NCI-H1417 treated with DMSO at 0.1 percent for 48 hours (cell line): ENCODE results near the gene PRR15L.
"Not testable (repeated sequence)": the region's sequence is repeated elsewhere in the genome, so short reads cannot be mapped to it uniquely, and the experiment has no call there.

Experiments
- DNase-seq: peaks from one replicate; lab custom pipeline; 2025; lab: John Stamatoyannopoulos, UW

The PRR15L gene

DNA sequence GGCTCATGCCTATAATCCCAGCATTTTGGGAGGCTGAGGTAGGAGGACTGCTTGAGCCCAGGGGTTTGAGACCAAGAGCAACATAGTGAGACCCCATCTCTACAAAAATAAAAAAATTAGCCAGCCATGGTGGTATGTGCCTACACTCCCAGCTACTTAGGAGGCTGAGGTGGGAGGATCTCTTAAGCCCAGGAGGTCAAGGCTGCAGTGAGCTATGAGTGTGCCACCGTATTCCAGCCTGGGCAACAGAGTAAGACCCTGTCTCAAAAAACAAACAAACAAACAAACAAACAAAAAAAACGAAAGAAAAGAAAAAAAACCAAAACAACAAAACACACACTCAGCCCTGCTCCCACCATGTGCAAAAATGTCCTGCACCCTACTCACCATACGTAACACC is 22.2 kb downstream of the PRR15L start:
- not testable (repeated sequence) for DNase-seq

DNA sequence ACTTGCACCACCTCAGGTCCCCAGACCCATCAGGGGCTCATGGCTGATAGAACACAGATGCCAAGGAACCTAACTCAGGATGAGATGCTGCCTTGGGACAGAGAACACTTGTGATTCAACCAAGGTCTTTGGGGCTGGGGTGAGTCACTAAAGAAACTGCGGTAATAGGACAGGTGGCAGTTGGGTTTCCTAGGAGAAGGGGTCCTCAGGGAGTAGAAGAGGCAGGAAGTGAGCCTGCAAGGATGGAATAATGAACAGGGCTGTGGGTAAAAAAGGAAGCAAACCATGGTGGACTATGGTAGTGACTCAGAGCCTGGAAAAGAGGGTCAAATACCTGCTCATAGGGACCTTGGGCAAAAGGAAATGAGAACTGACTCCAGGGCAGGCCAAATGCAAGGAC is 22.8 kb downstream of the PRR15L start:
- DNase-seq: no peak

DNA sequence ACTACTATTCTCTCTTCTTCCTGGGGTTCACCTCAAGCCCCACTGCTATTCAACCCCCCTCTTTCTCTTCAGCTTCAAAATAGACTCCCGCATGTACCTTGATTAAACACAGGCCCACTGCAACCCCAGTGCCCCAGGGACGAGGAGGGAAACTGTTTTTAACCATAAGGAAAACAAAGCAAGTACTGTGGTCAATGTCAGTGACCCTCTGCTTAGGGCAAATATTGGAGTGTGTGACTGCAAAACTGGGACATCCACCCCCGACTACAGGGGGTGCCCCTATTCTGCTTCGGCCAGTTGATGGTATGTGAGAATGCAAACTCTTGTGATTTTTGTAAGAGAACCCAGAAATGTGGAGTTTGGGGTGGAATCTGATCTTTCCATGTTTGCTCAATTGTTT is 25.8 kb downstream of the PRR15L start:
- no peak for DNase-seq

DNA sequence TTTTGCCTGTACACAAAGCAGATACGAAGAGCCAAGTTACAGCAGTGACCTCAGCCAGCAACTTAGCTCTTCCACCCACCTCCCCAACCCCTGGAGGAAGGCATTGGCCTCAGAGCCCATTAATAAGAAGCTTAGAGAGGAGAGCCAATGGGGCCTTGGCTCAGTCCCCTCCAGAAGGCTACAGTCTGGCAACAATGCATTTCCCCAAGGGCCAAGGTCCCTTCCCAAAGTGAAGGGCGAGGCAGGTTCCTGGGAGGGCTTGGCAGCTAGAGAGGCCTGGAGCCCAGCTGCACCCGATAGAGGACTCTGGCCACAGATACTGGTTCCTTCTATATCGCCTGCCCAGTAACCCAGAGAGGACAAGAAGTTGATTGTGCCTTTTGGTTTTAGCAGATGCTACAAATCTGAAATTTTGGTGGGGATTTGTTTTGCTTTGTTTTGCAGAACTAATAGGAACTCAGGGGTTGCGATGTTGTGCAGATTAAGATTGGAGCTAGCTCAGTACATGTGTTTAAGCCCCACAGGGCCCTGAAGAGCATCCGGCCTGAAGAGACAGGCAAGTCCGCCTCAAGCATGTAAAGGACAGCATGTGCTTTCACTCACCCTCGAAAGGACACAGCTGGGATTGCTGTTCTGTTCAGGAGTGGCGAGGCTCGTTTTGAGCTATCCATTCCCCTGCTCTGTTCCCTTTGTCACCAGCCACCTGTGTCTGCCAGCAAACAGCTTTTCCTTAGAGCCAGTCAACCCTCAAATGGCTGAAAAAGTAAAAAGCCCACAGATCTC is 28.3 kb downstream of the PRR15L start:
- no peak for DNase-seq

DNA sequence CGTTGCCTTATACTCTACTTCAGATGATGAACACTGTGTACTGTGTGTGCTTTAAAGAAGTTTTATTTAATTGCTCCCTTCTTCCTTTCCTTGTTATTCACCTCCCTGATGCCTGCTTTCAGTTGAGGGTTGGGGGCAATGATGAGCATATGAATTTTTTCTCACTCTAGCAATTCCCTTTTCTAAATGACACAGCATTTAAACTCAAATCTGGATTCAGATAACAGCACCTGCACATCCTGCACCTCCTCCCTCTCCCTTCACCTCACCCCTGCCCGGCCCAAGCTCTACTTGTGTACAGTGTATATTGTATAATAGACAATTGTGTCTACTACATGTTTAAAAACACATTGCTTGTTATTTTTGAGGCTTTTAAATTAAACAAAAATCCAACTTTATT is 29.3 kb downstream of the PRR15L start:
- DNase-seq: no peak

DNA sequence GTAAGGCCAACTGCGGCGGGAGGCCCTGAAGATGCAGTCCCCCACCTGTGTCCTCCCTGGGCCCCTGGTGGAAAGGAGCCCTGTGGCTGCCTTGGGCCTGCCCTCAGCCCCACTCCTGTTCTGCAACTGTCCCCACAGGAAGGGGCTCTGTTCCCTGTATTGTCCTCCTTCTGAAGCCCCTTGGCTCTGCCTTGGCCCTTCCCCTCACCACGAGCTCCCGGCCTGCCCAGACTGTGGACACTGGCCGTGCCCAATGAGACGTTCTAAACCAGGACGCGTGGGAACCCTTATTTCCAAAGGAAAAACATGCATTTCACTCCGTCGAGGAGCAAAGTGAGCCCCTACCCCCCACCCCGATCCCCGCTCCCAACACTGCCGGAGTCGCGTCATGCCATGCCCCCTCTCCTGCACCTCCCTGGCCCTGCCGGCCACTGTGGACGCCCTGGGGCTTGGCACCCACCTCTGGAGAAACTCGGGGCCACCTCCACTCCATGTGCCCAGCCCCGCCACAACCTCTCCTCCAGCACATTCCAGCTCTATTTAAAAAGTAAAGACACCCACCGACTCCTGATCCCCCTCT is 29.8 kb downstream of the PRR15L start:
- DNase-seq: no peak

DNA sequence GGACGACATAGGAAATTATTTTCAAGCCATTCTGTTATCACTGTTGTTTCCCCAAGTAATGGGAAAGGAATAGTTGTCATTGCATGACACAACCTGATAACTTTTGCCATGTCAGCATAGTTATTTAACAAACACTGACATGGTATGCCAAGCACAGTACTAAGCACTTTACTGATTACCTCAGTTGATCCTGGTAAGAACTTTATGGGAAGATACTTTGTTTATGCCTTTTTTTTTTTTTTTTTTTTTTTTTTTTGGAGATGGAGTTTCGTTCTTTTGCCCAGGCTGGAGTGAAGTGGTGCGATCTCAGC is 32.0 kb downstream of the PRR15L start:
- DNase-seq: no peak

DNA sequence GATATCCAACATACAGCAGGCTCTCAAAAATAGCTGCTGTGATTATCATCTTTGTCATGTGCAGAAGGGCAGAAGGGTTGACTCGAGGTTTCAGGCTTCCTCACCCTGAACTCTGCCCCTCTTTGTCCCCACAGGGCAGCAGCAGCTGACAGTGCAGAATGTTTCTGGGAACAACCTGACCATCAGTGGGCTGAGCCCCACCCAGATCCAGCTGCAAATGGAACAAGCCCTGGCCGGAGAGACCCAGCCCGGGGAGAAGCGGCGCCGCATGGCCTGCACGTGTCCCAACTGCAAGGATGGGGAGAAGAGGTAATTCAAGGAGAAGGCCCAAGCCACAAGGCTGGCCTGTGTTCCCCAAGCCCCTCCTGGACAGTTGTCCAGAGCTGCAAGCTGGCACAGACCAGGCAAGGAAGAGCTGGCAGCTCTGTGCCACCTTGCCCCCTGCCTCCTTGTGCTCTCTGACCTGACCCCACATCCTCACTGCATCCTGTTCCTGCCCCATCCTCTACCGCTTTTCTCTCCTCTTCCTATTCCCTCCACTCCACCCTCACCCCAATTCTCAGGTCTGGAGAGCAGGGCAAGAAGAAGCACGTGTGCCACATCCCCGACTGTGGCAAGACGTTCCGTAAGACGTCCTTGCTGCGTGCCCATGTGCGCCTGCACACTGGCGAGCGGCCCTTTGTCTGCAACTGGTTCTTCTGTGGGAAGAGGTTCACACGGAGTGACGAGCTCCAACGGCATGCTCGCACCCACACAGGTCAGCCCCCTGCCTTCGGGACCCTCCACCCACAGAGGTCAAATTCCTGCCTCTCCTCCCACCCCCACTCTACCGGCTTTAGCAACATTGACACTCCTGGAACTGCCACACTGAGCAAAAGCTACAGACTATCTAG is 32.7 kb downstream of the PRR15L start:
- DNase-seq: no peak

DNA sequence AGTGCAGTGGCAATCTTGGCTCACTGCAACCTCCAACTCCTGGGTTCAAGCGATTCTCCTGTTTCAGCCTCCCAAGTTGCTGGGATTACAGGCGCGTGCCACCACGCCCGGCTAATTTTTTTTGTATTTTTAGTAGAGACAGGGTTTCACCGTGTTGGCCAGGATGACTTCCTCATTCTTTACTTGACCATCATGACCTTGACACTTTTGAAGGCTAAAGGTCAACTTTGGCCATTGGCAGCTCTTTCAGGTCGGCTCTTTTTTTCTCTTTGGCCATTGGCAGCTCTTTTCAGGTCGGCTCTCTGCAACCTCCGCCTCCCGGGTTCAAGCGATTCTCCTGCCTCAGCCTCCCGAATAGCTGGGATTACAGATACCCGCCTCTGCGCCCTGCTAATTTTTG is 37.8 kb downstream of the PRR15L start:
- not testable (repeated sequence) for DNase-seq

DNA sequence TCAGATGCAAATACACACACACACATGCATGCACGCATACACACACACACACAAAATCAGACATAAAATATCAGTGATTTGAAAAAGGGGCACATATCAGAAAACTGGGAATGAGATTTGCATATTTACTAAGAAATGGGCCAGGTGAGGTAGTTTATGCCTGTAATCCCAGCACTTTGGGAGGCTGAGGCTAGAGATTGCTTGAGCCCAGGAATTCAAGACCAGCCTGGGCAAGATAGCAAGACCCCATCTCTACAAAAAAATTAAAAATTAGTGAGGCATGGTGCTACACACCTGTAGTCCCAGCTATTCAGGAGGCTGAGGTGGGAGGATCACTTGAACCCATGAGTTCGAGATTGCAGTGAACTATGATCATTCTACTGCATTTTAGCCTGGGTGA is 38.7 kb downstream of the PRR15L start:
- no peak for DNase-seq

DNA sequence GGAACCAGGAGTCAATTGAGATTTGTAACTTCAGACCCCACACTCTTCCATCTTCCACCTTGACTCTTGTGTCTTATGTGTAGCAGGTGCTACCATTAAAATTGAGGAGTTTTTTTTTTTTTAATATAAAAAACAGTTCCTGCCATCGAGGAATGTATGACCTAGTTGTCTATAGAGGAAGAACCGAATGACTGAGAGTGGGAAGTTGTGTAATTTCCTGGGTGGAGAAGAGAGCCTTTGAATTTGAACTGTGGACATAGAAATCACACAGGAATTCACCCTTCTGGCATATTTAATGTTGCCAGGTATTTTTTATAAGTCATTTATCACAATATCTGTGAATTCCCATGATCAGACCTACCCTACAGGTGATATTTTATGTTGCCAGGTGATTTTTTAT is 39.7 kb downstream of the PRR15L start:
- DNase-seq: no peak

DNA sequence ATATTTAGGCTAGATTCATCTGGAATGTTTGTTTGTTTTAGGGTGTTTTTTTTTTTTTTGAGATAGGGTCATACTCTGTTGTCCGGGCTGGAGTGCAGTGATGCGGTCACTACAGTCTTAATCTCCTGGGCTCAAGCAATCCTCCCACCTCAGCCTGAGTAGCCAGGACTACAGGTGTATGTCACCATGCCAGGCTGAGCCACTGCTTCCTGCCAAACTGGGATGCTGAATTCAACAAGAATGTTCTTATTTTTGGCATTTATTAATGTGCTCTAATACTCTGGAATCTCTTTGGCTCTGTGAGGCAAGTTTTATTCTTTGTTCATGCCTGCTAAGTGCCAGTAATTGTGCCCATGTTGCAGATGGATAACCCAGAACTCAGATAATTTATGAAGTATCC is 40.1 kb downstream of the PRR15L start:
- DNase-seq: no peak

DNA sequence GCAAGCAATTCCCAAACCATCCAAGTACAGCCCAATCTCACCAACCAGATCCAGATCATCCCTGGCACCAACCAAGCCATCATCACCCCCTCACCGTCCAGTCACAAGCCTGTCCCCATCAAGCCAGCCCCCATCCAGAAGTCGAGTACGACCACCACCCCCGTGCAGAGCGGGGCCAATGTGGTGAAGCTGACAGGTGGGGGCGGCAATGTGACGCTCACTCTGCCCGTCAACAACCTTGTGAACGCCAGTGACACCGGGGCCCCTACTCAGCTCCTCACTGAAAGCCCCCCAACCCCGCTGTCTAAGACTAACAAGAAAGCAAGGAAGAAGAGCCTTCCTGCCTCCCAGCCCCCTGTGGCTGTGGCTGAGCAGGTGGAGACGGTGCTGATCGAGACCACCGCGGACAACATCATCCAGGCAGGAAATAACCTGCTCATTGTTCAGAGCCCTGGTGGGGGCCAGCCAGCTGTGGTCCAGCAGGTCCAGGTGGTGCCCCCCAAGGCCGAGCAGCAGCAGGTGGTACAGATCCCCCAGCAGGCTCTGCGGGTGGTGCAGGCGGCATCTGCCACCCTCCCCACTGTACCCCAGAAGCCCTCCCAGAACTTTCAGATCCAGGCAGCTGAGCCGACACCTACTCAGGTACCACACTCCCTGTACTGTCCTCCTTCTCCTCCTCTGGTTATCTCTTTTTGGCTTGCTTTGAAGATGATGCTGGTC is 41.0 kb downstream of the PRR15L start:
- no peak for DNase-seq

DNA sequence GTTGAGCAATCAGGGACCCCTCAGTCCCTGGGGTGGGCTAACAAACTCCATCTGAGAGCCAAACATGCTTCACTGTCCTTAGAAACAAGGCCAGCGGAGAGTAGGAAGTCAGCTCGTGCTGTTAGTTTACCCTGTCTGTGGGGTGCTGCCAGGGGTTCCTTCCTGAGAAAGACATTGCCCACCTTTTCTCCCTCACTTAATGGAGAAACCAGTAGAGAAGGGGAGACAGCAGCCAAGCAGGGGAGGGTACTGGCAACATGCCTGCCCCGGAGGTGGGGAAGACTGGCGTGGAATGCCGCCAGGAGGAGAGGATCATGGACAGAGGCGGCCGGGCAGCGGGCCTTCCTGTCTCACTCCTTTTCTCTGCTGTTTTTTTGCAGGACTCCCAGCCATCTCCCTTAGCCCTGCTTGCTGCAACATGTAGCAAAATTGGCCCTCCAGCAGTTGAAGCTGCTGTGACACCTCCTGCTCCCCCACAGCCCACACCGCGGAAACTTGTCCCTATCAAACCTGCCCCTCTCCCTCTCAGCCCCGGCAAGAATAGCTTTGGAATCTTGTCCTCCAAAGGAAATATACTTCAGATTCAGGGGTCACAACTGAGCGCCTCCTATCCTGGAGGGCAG is 41.8 kb downstream of the PRR15L start:
- DNase-seq: no peak

DNA sequence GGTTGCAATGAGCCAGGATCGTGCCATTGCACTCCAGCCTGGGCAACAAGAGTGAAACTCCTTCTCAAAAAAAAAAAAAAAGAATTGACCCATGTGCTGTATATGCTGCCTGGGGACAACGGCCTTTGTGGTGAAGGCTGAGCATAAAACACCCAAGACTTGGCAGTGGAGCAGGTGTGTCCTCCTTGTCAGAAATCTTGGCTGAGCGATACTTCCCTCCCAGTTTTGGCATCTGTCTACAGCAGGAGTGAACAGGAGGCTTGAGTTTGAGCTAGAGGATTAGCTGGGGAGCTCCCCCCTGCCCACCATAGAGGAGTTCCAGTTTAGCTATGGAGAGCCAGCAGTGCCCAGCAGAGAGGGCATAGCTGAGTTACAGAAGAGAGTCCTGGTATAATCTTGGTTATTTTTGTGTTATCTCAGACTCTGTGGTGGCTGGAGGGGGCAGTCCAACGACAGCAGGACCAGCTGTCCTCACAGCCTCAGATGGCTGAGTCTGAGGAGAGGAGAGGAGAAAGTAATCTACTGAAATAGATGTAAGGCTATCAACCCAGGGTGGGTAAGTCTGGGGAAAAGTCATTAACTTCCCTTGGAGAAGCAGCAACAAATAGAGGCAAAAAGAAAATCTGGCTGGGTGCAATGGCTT is 43.3 kb downstream of the PRR15L start:
- DNase-seq: no peak

DNA sequence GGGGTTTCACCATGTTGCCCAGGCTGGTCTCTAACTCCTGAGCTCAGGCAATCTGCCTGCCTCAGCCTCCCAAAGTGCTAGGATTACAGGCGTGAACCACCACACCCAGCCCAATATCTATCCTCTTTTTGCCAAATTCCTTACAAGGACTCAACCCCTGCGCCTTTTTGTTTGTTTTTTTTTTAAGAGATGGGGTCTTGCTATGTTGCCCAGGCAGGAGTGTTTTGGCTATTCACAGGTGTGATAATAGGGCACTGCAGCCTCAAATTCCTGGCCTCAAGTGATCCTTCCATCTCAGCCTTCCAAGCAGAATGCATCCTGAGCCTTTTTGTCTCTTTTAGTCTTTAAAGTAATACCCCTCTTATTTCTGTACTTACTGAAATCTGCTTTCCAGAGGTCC is 44.6 kb downstream of the PRR15L start:
- DNase-seq: no peak

DNA sequence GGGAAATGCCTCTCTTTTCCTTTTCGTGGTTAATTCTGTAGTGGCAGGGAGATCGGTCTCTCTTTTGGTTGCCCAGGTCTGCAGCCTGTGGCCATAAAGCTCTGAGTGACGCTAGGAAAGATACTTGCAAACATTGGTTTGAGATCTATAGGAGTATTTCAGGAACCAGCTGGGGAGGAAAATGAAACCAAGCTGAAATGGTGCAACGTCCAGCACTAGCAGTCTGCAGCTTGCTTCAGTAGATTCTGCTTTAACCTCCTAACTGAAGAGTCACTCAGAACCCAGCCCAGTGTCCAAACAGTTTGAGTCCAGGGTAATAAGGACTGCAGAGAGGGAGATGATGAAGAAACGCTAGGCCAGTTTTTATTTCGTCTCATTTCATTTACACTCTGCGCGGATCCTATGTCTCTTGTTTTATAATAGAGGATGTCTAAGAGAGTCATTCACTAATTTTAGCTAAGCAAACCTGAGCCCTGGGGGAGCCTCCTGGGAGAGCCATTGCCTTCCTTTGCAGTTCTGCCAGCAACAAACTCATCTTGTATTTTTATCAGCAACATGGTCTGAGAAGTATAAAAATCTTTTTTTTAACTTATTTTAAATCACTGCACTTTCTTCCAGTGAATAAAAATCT is 49.6 kb downstream of the PRR15L start:
- DNase-seq: no peak

DNA sequence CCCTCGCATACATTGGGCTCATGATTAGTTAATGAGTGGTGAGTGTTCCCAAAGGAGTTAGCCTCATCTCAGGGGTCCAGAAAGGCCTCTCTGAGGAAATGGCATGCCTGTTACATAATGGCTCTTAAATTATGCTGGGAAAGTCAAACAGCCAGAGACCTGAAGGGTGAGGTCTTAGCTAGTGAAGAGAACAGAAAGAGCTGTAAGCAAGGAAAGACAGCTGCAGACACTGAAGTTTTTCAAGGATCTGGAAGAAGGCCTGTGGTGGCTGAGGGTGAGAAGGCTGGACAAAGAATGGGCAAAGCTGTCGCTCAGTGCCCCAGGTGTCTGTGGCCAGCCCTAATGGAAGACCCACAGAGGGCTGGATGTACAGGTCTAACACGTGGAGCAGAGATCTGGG is 51.2 kb downstream of the PRR15L start:
- no peak for DNase-seq

DNA sequence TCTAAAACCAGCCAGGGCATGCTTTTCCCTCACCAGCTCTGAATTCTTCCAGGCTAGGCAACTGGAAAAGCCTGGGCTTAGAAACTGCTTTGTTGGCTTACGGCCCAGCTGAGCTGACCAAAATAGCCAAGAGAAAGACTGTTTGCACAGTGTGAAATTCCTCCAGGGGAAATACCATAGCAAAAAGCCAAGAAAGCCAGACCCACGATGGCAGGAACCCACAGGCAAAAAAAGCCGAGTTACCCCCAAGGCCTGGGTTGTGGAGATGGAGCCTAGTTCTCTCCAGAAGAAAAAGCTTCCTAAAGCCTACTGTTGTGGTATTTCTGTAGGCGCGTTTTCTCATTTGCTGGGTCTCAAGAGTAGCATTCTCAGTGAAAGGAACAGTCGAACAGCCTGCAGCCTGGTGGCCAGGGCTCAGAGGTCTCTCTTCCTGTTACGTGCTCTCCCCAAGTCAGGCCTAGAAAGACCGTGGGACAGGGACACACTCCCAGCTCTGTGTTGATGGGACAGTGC is 52.4 kb downstream of the PRR15L start:
- no peak for DNase-seq

DNA sequence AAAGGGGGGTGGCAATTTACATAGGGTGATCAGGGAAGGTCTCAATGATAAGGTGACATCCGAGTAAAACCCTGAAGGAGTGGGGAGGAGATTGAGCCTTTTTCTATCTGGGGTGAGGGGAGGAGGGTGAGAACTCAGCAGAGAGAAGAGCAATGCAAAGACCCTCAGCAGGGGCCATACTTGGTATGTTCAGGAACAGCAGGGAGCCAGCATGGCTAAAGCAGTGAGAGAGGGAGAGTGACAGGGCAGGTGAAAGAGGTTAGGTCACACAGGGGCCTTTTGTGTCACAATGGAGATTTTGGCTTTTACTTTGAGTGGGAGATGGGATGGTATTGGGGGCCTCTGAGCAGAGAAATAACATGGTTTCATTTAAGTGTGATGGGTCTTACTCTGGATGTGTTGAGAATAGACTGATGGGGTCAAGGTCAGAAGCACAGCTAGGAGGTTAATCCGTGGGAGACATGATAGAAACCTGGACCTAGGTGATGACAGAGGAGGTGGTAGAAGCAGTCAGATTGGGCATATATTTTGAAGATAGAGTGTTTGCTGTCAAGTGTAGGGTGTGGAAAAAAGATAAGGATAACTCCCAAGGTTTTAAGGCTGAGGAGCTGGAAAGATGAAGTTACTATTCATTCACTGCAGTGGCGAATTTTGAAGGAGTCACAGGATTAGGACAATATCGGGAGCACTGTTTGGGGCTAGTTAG is 55.5 kb downstream of the PRR15L start:
- no peak for DNase-seq
